Suprapubic skin (tissue), 4 donors: ENCODE results near the gene DMRT2. TPM values are rescaled to one million over a fixed set of nuclear protein-coding genes. Genes with fewer than 3 reads are reported as not detected.

Experiments used
- DNase-seq, 2 donors: peaks; one replicate each; pipeline ENCODE4 v3.0.0-alpha.2; 2019; ENCODE audit warnings: low spot score in 2 of 2
- H3K27ac ChIP-seq: fragments of 200-600 bp; sonication (generic); one replicate; pipeline ENCODE4 v1.5.1; 2019
- H3K27me3 ChIP-seq: fragments of 200-600 bp; sonication (generic); one replicate; pipeline ENCODE4 v1.5.1; 2019
- H3K36me3 ChIP-seq: fragments of 200-600 bp; sonication (generic); one replicate; pipeline ENCODE4 v1.5.1; 2019
- H3K4me1 ChIP-seq: fragments of 200-600 bp; sonication (generic); one replicate; pipeline ENCODE4 v1.5.1; 2019
- H3K4me3 ChIP-seq: fragments of 200-600 bp; sonication (generic); one replicate; pipeline ENCODE4 v1.5.1; 2019; ENCODE audit warnings: mild to moderate bottlenecking
- H3K9me3 ChIP-seq: fragments of 200-600 bp; sonication (generic); one replicate; pipeline ENCODE4 v1.5.1; 2019
- EP300 ChIP-seq: sonication (generic); formaldehyde crosslinking; IDR thresholded peaks from one replicate; pipeline ENCODE4 v1.6.1; 2017; ENCODE audit warnings: antibody characterized with exemption
- POLR2A ChIP-seq, 2 donors: fragments of 450-650 bp; IDR thresholded peaks; one replicate each; pipeline ENCODE4 v1.6.1; 2017; ENCODE audit warnings: antibody characterized with exemption in 2 of 2, mild to moderate bottlenecking in 2 of 2, moderate library complexity in 2 of 2
- POLR2AphosphoS5 ChIP-seq, 3 donors: sonication (generic); formaldehyde crosslinking; IDR thresholded peaks; one replicate each; pipeline ENCODE4 v1.6.1; 2017; ENCODE audit warnings: antibody characterized with exemption in 3 of 3
- WGBS: methylation state at CpG from one replicate; pipeline ENCODE4 v1.1.5; 2018; 5-methylcytosine and 5-hydroxymethylcytosine counted together
- total RNA-seq, 4 donors: library from RNA; depleted of rRNA; stranded (reverse); fragments of >200 nt; gene quantifications; one replicate each; pipeline ENCODE4 v1.1.0, GENCODE V29; 2016
- TF ChIP-seq, protein P1 (sequence below), 2 donors: fragments of 200-600 bp in 1 of 2; fragments of 450-650 bp in 1 of 2; sonication (generic) in 1 of 2; IDR thresholded peaks; one replicate each; pipeline ENCODE4 v1.5.1; 2016 to 2019; ENCODE audit warnings: antibody characterized with exemption in 2 of 2, mild to moderate bottlenecking in 1 of 2, moderate library complexity in 1 of 2

DMRT2 gene
- total RNA-seq, 4 donors from 2014 or later, result 0.60 to 1.1 (median 0.68) TPM

DNA sequence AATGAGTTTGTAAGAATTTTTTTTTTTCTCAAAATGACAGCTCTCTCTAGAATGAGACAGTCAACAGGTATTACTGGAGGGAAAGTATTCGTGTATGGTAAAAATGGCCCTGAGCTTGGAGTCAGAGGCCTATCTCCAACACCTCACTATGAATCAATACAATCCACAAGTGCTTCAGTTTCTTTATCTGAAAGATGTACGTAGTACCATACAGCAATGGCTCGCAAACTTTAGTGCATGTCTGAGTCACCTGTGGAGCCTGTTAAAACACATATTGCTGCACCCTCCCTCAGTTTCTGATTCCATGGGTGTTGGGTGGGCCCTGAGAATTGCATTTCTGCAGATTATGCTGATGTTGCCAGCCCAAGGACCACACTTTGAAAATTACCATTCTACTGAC is 44.6 kb downstream of the DMRT2 start:
- TF ChIP-seq POLR2AphosphoS5 (IDR thresholded peaks at IDR 0.05) (no peak), EP300 (no peak), POLR2A (IDR thresholded peaks at IDR 0.05) (no peak)
- TF ChIP-seq, protein P1, sequence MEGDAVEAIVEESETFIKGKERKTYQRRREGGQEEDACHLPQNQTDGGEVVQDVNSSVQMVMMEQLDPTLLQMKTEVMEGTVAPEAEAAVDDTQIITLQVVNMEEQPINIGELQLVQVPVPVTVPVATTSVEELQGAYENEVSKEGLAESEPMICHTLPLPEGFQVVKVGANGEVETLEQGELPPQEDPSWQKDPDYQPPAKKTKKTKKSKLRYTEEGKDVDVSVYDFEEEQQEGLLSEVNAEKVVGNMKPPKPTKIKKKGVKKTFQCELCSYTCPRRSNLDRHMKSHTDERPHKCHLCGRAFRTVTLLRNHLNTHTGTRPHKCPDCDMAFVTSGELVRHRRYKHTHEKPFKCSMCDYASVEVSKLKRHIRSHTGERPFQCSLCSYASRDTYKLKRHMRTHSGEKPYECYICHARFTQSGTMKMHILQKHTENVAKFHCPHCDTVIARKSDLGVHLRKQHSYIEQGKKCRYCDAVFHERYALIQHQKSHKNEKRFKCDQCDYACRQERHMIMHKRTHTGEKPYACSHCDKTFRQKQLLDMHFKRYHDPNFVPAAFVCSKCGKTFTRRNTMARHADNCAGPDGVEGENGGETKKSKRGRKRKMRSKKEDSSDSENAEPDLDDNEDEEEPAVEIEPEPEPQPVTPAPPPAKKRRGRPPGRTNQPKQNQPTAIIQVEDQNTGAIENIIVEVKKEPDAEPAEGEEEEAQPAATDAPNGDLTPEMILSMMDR (IDR thresholded peaks at IDR 0.05), result no peak
- H3K4me1 ChIP-seq, result no peaks in the 10 kb centered on the region
- no peak for DNase-seq
- 73% methylated on average over 3 of the region's 3 CpGs for WGBS
- no peak overlapping the region for H3K4me3 ChIP-seq
- no peaks in the 10 kb centered on the region for H3K36me3 ChIP-seq
- H3K9me3 ChIP-seq, result no peaks in the 10 kb centered on the region
- H3K27ac ChIP-seq, result no peak overlapping the region
- H3K27me3 ChIP-seq, result no peaks in the 10 kb centered on the region

DNA sequence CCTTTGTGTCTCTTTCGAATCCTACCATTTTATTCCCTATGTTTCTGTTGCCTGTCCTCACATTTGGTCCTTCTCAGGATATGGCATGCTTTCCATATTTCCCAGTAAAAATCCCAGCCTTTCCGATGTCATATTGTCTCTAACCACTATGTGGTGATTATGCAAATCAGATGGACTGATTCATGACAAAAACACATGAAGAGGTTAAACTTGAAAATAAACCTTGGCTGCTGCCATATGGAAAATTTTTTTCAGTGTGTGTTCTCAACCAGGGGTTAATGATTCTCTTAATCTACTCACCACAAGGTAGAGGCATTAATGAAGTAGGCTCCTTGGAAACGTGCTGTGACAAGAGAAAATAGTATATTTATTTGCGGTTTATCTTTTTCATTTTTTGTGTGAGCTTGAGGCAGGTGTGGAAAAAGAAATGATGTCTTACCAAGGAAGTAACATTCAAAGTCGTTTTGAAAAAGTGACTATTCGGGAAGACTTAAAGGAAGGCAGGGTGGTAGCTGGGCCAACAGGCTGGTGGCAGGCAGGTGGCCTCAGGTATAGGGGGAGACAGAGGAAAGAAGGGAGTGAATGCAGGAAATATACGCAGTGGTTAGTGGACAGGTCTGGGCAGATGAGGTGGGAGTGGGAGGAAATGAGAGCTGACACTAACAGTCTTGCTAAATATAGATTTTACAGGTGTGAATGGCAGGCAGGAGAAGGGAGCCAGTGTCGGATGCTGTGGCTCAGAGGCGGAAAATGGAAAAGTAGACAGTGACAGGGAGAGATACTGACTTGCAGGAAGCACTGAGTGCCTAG is 46.2 kb downstream of the DMRT2 start:
- no peaks in the 10 kb centered on the region for H3K27me3 ChIP-seq

GRCh38 chr9:1098551-1098950 is 48.4 kb downstream of the DMRT2 start:
- no peaks in the 10 kb centered on the region for H3K9me3 ChIP-seq
- H3K36me3 ChIP-seq, result no peaks in the 10 kb centered on the region
- H3K27me3 ChIP-seq, result no peaks in the 10 kb centered on the region
- no peak overlapping the region for H3K4me3 ChIP-seq
- H3K27ac ChIP-seq, result no peak overlapping the region
- TF ChIP-seq EP300 (no peak), POLR2AphosphoS5 (IDR thresholded peaks at IDR 0.05) (no peak), POLR2A (IDR thresholded peaks at IDR 0.05) (no peak)
- TF ChIP-seq, protein P1 (IDR thresholded peaks at IDR 0.05), result no peak
- DNase-seq, result no peak
- peaks cover 3% of the 10 kb centered on the region for H3K4me1 ChIP-seq

More for the DNA sequence above, 46.2 kb downstream of the DMRT2 start:
- Histone ChIP-seq H3K4me1 (peaks cover 3% of the 10 kb centered on the region), H3K9me3 (no peaks in the 10 kb centered on the region), H3K4me3 (no peak overlapping the region), H3K27ac (no peak overlapping the region), H3K36me3 (no peaks in the 10 kb centered on the region)
- no peak for DNase-seq
- 56% methylated on average over 9 of the region's 9 CpGs for WGBS
- TF ChIP-seq EP300, result no peak
- TF ChIP-seq, protein P1 (IDR thresholded peaks at IDR 0.05), result no peak
- TF ChIP-seq POLR2A (IDR thresholded peaks at IDR 0.05), result no peak
- TF ChIP-seq POLR2AphosphoS5 (IDR thresholded peaks at IDR 0.05), result no peak

- Histone ChIP-seq H3K27me3 (no peaks in the 10 kb centered on the region), H3K4me3 (no peak overlapping the region), H3K4me1 (peaks cover 3% of the 10 kb centered on the region), H3K27ac (no peak overlapping the region), H3K36me3 (no peaks in the 10 kb centered on the region), H3K9me3 (no peaks in the 10 kb centered on the region)
- 70% methylated on average over 2 of the region's 2 CpGs for WGBS
- DNase-seq, result no peak
- TF ChIP-seq EP300 (no peak), POLR2A (IDR thresholded peaks at IDR 0.05) (no peak), POLR2AphosphoS5 (IDR thresholded peaks at IDR 0.05) (no peak)
- TF ChIP-seq, protein P1 (IDR thresholded peaks at IDR 0.05), result no peak
Measured at GRCh38 chr9:1100201-1100600, 50.0 kb downstream of the DMRT2 start.

DNA sequence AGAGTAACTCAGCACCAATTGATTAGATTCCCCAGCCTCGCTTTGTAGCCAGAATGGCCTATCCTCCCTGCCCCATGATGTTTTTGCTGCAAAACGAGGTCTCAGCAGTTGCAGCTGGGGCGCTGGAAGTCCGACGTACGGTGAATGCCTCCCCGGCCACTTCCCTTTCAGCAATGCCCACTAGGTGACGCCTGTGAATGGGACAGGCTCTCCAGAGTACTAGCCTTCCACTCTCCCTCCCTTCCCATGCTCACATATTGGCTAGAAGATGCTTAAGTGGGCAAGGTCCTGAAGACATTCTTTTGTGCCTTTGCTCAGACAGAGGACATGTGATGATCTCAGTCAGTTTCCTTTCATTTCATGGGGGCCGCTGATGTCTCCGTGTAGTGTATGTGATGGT is 50.8 kb downstream of the DMRT2 start:
- peak in 1 of 2 donors; percentile 78 for DNase-seq
- H3K4me1 ChIP-seq, result peaks cover 3% of the 10 kb centered on the region
- 36% methylated on average over 10 of the region's 10 CpGs for whole genome bisulfite sequencing

More for the DNA sequence above, 50.8 kb downstream of the DMRT2 start:
- no peaks in the 10 kb centered on the region for H3K36me3 ChIP-seq
- H3K9me3 ChIP-seq, result no peaks in the 10 kb centered on the region
- no peak overlapping the region for H3K27ac ChIP-seq
- TF ChIP-seq, protein P1 (IDR thresholded peaks at IDR 0.05), result peak in 1 of 2 donors; percentile 22
- no peak for TF ChIP-seq EP300
- no peaks in the 10 kb centered on the region for H3K27me3 ChIP-seq
- no peak overlapping the region for H3K4me3 ChIP-seq
